ENCODE measurements around the gene HOXC6.

GRCh38 chr12:54036620-54037359, 8.6 kb downstream of the HOXC6 start:
- no peak for TF ChIP-seq CTCF (IDR thresholded peaks at IDR 0.05)
- no peak for TF ChIP-seq EP300 (IDR thresholded peaks at IDR 0.05)
- no peak for TF ChIP-seq POLR2A (IDR thresholded peaks at IDR 0.05)

Measured in tibial nerve (tissue), 4 donors.